Thyroid gland (tissue), 4 donors: ENCODE results near the gene CEP192.

ENCODE experiments used
- POLR2A ChIP-seq, 2 donors: fragments of 450-650 bp; IDR thresholded peaks; one replicate each; pipeline ENCODE4 v1.6.1; 2017; ENCODE audit warnings: antibody characterized with exemption in 2 of 2, mild to moderate bottlenecking in 2 of 2, moderate library complexity in 1 of 2
- TF ChIP-seq, protein P1 (sequence below), 6 experiments: fragments of 200-600 bp in 3 of 6; fragments of 450-650 bp in 3 of 6; sonication (generic) in 3 of 6; IDR thresholded peaks; one replicate each; pipeline ENCODE4 v1.5.1; 2016 to 2019; ENCODE audit warnings: antibody characterized with exemption in 6 of 6, mild to moderate bottlenecking in 2 of 6, inconsistent platforms in 1 of 6, moderate library complexity in 1 of 6

DNA sequence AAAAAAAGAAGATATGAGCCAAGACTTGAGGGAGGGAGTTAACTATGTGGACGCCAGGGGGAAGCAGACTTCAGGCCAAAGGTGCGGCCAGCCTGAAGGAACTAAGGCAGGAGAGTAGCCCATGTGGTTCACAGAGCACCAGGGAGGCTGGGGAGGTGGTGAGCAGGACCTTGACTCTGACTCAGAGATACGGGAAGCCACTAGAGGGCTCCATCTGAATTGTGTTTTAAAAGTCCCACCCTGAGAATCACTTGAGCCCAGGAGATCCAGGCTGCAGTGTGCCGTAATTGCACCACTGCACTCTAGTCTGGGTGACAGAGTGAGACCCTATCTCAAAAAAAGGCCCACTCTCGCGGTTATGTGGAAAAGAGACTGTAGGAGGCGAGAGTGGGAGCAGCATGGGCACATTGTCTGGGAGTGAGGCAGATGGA lies 12.3 kb downstream of the CEP192 start:
- TF ChIP-seq, protein P1, sequence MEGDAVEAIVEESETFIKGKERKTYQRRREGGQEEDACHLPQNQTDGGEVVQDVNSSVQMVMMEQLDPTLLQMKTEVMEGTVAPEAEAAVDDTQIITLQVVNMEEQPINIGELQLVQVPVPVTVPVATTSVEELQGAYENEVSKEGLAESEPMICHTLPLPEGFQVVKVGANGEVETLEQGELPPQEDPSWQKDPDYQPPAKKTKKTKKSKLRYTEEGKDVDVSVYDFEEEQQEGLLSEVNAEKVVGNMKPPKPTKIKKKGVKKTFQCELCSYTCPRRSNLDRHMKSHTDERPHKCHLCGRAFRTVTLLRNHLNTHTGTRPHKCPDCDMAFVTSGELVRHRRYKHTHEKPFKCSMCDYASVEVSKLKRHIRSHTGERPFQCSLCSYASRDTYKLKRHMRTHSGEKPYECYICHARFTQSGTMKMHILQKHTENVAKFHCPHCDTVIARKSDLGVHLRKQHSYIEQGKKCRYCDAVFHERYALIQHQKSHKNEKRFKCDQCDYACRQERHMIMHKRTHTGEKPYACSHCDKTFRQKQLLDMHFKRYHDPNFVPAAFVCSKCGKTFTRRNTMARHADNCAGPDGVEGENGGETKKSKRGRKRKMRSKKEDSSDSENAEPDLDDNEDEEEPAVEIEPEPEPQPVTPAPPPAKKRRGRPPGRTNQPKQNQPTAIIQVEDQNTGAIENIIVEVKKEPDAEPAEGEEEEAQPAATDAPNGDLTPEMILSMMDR (IDR thresholded peaks at IDR 0.05): peak in 3 of 6 experiments; percentile 37 to 51 (median 49)
- TF ChIP-seq POLR2A (IDR thresholded peaks at IDR 0.05): no peak
